GM04503 (cell line): ENCODE data around the gene WWOX.

ENCODE experiments used
- DNase-seq: peaks from one replicate; pipeline ENCODE4 v3.0.0-alpha.2; 2012; ENCODE audit warnings: low read depth

The WWOX gene

DNA sequence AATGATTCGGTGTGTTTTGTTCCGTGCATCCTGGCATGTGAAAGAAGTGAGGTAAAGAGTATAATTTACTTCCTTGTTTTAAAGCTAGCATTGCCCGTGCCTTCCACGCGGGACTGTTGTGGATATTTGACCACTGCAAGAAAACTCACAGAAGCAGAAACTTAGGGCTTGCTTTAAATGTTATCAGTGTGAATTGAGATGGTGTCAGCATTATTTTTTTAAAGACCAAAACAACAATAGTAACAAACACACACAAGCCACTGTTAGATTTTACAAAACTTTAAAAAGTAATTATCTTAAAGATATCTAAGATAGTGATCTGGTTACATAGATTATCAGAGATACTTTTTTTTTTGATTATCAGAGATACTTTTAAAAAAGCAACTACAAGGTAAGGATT, 47.4 kb downstream of the WWOX start:
- DNase-seq, result no peak

DNA sequence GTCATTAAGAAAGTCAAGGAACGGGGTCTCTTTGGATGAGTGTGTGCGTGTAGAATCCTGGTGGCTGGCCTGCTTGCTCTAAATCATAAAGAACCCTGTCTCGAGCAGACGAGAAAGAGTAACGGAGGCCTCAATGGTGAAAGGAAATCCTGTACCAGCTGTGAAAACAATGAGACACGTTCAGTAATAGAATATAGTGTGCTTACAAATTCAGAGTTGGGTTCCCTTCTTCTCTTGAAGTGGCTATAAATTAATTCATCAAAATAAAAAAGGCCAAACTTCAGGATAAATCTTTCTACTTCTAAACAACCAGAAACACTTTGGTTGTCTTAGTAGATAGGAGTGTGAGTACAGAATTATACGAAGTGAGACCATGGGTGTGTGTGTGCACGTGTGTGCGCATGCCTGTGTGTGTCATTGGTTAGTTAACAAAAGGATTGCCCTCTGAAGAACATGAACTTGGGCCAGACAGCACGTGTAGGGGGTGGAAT, 48.5 kb downstream of the WWOX start:
- DNase-seq, result no peak

- DNase-seq, result no peak
Observed at GRCh38 chr16:78150233-78150632, 50.8 kb downstream of the WWOX start.

DNA sequence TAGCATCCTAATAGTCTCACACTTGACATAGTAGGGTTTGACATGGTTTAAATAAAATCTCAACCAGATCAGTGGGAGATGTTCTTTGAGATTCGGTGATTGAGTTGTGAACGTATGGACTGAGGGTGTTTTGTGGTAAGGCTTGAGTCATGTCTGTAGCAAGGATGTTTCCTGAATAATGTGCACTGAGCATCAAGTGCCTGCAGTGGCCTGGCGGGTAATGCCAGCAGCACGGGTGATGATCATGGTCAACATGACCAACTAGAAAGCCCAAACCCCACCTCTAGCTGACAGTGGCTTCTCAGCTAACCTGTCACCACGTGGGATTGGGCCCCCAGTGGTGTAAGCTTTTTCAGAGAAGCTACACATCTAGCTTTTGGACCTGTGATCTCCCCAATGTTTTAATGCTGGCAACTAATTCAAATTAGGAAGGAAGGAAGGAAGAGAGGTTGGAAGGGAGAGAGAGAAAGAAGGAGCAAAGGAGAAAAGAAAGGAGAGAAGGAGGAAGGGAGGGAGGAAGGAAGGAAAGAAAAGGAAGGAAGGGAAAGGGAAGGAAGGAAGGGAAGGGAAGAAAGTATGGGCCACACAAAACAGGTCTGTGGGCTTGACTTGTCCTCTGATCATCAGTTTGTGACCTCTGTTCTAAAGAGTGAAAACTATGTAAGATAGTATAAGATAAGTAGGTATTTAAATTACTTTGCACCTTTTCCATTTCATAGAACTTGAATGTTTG, 55.4 kb downstream of the WWOX start:
- DNase-seq, result no peak

DNA sequence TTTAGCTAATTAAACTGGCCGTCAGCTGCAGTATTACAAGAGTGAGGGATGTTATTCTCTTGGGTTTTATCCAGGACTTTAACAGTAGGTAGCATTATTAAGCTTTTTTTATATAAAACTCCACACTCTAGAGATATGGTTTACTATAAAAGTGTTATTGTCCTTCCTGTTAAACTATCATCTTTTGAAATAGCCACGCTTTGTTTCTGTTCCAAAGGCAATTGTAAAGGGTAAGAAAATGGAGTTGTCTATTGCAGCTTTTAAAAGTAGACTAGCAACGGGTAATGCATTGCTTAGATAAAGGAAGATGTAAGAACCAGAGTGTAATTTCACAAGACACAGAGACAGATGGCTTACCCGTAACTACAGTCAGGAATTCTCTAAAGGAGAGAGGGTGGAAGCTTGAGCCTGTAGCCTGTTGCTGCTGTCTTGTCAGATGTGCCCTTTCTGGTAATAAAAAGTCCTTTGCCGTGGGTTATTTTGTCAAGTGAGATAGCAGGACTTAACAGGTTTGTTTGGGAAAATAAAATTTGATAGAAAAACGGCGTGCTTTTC, 56.4 kb downstream of the WWOX start:
- DNase-seq, result no peak

GRCh38 chr16:78161023-78161729, 61.7 kb downstream of the WWOX start:
- DNase-seq, result no peak

DNA sequence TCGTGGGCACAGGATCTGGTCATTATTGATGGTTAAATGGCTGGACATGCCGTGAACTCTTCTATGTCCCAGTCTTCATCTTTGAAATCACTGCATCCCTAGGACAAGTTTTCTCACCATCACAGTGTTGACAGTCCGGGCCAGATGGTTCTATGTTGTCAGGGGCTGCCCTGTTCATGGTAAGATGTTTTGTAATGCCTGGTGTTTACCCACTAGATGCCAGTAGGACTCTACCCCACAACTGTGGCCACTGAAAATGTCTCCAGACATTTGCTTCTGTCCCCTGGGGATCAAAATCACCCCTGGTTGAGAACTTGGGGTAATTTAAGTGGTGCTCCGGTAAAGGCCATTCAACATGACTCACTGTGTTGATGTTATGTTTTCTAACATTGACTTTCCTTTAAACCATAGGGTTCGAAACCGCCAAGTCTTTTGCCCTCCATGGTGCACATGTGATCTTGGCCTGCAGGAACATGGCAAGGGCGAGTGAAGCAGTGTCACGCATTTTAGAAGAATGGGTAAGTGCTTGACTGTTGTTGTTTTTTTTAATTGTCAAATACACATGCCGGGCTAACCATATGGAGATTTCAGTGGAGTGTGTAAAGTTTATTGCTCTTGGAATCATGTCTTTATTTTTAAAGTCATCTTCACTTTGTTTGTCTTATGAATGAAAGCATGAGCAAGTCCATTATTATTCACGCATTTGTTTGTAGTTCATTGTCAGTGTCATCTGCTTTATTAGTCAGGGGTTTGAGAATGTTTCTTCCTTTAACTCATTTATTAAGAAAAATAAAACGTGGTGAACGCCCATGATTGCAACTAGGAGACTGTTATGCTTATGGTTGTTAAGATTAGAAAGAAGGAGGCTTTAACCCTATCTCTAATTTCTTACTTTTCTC, 64.6 kb downstream of the WWOX start:
- DNase-seq, result no peak

DNA sequence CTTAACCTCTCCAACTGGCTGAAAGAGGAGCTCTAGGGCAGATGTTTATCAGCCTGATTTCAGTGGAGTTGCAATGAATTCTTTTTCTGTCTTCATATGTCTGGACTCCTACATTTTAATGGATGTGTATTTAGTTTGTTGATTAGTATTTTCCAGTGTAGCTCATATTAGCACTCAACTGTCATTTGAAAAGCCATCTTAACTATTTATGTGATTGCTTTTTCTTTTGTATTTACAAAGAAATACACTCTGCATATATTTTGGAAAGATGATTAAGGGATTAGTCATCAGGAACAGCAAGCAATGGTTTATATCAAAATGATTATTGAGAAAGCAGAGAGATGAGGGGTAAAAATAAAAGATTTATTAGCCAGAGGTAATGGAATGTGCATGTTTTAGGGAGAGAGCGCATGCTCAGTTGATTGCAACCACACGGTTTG, 71.1 kb downstream of the WWOX start:
- no peak for DNase-seq

DNA sequence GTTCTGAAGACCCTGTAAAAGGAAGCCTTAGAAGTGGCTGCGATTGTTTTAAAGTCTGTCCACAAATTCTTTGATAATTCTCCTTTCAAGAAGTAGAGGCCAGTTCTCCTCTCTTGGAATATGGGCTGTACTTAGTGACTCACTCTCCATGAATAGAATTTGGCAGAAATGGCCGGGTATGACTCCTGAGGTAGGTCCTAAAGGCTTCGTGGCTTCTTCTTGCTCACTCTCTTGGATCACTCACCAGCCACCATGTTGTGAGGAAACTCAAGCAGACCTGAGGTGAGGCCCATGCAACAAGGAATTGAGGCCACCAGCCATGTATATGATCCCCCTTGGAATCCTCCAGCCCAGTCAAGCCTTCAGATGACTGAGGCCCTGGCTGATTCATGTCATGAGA, 75.8 kb downstream of the WWOX start:
- DNase-seq, result no peak

DNA sequence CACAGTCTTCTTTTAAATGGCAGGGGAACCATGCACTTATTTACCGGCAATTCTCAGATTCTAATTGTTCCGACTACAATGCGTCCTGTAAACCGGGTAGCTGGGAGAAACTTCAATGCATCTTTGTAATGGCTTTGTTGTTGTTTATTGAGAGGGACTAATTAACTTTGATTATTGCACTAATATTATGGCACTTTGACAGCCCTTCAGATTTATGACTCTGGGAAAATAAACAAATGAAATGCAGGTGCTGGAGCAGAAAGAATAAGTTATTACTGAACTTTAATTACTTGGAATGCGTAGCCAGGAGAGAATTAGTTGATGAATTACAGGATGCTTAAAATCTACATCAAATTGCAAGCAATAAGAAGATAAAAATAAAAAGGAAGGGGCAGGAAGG, 77.0 kb downstream of the WWOX start:
- DNase-seq, result no peak

DNA sequence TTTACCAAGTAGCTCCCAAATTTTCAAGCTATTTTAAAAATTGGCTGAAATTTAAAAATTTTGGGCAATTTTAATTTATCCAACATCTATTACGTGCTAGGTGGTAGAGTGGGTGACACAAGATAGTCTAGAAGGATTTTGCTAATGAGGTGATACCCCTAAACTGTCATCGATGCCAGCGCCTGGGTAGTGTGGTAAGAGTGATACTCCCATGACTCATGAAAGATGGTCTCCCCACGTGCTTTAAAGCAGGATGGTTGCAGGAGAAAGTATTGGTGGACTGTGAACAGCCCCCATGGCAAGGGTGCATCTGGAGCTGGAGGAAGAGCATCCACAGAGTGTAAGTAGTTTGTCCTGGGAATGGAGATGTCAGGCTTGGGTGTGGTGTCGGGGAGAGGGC, 77.8 kb downstream of the WWOX start:
- DNase-seq, result no peak

- DNase-seq, result no peak
Observed at GRCh38 chr16:78177987-78178386, 78.5 kb downstream of the WWOX start.

DNA sequence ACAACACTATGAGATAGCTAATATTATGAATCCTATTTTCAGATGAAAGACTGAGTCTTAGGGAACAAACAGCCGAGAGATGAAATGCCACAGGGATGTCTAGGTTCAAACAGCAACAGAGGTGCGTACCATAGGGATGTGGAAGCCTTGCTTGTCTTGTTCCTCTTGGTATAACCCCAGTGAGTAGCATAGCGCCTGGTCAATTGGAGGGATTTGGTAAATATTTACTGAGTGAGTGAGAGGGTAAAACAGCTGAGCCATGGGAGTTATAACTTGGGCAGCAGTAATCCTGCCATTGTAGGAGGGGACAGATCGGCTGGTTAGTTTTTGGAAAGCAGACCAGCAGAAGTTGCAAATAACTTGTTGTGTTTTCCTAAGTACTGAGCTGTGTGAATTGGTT, 80.2 kb downstream of the WWOX start:
- DNase-seq, result no peak

GRCh38 chr16:78180349-78180748, 80.9 kb downstream of the WWOX start:
- no peak for DNase-seq

- no peak for DNase-seq
Observed at GRCh38 chr16:78183437-78184237, 84.2 kb downstream of the WWOX start.

DNA sequence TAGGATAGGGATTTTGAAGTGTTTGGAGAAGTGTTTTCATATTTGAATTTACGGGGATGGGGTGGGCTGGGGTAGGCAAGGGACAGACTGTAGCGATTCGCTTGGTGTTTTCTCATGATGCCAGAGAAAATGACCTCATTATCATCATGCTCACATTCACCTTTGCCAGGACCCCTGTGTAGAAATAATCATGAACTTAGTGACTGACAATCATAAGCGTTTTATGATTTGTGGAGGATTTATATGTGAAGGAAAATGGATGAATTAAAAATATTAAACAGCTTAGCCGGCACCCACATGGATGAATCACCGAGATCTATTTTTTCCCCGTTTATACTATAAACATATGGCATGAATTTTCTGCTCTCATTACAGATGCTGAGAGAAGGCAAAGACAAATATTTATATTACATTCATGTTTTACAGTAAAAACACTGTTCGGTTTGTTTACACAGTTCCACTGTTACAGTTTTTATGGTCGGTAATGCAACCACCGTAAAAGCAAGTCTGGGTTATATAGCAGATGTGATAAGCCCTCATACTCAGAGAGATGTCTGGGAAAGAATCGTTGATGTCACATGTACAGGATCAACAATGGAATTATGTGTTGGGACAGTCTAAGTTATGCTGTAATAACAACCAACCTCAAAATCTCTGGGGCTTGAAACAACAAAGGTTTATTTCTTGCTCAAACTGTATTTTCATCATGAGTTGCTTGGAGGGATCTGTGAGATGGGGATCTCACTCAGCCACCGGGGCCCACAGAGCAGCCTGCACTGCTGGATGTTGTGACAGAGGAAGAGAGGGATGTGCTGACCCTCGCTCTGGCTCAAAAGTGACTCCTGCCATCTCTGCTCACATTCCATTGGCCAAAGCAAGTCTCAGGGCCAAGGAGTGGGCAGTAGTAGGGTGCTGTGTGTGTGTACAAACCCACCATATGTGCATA, 85.1 kb downstream of the WWOX start:
- no peak for DNase-seq

DNA sequence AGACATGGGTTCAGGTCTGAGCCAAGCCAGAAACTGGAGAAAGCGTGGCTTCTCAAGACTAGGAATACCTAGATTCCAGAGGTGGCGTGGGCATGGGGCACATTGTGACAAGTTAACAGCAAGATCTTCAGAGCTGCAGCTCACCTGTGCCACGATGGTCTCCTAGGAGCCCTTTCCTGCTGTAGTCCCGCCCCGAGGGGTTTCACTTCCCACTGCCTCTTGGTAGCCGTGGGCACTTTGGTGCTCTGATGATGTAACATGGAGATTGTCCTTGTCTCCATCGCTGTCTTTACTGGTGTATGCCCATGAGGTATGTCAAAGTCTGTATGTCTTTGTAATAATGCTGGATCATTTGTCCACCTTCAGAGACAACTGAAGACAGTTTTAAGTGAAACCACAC, 89.7 kb downstream of the WWOX start:
- DNase-seq, result no peak

- no peak for DNase-seq
Observed at GRCh38 chr16:78192734-78193488, 93.5 kb downstream of the WWOX start.

DNA sequence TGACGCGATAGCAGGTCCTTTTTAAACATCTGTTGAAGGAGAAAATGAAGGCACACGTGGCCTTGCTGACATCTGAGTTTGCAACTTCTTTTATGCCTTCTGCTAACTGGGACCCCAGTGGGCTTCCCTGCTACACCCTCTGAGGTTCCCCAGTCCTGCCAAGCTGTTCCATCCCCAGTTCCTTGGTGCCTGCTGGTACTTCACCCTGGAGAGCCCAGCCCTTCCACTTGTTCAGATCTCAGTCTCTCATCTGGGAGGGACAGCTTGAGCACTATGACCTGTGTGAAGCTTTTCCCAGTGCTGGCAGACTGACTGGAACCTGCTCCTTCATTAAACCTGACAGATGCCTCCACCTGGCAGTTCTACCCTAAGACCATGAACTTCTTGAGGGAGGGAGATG, 95.5 kb downstream of the WWOX start:
- DNase-seq, result no peak

GRCh38 chr16:78195797-78196196, 96.3 kb downstream of the WWOX start:
- DNase-seq, result no peak
